Measurements from ENCODE around the gene ZBTB46.

Gene ZBTB46

GRCh38 chr20:63744158-63744557 lies 86.9 kb downstream of the ZBTB46 start:
- DNase-seq: no peak

DNA sequence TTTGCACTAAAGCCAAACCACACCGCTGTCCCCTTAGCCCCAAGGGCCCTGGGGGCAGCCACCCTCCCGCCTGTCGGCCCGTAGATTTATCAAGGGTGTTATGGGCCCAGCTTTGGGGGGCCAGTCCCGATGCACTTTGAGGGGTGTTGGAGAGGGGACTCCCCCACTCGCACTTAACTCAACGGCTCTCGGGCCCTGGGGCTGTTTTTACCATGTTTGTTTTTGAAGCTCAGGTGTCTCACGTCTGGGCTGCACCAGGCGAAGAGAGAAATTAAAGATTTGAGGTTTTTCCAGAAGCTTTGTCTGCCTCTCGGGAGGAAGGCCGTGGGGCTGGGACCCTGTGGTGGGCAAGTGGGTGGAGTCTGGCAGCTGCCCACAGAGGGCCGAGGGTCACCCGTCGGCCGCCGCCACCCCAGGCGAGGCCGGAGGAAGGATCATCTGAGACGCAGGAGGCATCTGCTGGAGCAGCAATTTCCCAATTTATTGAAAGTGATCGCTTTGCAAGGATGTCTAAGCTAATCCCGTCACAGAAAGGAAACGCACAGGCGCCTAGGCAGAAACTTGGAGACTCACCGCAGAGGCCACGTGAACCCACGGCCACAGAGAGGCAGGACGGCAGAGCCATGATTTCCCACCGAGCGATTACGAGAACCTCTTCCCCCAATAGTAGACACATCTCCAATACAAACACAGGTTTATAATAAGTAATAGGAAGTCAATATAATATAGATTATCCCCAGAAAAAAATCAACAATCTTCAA lies 87.7 kb downstream of the ZBTB46 start:
- no peak for DNase-seq

GRCh38 chr20:63742381-63743024 lies 88.6 kb downstream of the ZBTB46 start:
- DNase-seq: no peak

- no peak for DNase-seq
Measured at GRCh38 chr20:63741676-63742380, 89.2 kb downstream of the ZBTB46 start.

- DNase-seq: no peak
Measured at GRCh38 chr20:63741354-63741675, 89.7 kb downstream of the ZBTB46 start.

DNA sequence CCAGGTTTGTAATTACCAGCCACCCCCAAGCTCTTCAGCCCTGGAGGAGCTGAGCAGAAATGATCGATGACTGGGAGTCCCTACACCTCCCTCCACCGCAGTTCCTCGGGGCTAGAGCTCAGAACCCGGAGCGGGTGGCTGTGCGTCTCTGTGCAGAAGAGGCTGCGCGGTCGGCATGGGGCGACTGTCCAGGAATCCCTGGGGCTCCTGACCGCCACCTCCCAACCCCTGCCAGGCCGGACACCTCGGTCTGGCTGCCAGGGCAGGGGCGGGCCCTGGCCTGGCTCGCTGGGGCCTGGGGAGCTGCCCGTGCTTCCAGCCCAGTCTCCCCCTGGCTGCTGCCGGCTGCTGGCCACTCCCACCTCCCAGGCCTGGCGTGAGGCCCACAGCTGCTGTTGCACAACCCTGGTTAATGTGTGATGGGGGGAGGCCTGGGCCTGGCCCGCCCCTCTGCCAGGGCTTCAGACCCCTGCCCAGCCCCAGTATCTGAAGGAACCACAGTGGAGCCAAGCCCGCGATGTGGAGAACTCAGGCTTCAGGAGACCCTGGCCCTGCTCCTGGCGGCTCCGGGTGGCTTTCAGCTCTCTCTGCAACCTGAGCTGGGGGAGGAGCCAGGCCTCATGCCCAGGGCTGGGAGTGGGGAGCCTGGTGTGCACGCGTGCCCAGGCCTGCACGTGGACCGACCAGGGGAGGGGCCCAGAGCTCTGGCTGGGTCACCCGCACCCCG lies 90.3 kb downstream of the ZBTB46 start:
- DNase-seq: peak; percentile 88

DNA sequence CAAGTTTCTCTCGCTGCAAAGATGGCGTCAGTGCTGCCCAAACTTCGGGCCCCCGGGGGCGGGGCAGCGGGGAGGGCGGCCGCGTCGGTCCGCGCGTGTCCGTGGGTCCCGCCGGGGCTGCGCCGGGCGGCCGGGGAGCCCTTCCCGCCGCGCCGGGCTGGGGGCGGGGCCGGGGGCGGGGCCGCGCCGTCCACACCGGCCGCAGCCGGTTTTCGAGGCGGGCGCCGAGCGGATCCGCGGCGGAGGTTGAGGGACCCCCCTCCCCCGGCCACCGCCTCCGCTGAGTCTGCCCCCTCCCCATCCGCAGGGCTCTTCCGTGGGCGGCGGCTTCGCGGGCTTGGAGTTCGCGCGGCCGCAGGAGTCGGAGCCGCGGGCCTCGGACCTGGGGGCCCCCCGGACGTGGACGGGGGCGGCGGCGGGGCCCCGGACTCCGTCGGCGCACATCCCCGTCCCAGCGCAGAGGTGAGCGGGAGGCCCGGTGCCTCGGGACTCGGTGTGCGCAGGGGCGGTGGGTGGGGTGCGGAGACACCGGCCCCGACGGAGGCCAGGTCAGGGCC lies 90.9 kb downstream of the ZBTB46 start:
- peak; percentile 55 for DNase-seq

DNA sequence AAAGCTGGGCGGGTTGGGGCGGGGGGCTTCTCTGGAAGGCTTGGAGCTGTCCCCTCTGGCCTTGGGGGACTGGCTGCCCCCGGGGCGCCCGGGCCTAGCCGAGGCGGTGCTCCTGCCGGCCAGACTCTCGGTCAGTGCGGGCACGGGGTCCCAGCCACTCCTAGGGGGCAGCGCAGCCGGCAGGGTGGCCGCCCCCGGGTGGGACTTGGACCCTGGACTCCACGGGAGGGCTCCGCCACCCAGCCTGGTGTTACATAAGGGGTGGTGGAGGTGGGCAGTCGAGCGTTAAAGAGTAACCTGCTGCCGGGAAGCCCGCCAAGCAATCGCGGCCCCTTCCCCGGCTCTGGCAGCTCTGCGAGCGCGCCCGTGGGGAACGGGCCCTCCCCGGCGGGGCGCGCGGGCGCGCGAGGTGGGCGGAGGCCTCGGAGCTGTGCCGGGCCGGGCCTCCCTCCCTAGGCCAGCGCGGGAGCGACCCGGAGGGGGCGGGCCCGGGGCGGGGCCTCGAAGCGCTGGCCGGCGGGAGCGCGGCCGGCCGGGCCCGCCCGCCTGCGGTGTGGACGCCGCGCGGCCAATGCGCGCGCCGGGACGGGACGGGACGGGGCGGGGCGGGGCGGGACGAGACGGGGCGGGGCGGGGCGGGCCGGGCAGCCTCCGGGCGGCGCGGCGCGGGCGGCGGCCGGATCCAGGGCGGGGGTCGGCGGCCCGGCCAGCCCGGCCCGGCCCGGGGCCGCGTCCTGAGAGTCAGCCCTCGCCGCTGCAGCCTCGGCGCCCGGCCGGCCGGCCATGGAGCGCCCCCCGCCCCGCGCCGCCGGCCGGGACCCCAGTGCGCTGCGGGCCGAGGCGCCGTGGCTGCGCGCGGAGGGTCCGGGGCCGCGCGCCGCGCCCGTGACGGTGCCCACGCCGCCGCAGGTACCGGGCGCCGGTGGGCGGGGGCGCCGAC lies 91.7 kb downstream of the ZBTB46 start, which contains the start of gene SLC2A4RG:
TSS of gene SLC2A4RG (plus strand) at position 647 of the 940 bp plus-strand sequence. CDS start at position 784, 137 bp downstream.
- peak; percentile 84 for DNase-seq

DNA sequence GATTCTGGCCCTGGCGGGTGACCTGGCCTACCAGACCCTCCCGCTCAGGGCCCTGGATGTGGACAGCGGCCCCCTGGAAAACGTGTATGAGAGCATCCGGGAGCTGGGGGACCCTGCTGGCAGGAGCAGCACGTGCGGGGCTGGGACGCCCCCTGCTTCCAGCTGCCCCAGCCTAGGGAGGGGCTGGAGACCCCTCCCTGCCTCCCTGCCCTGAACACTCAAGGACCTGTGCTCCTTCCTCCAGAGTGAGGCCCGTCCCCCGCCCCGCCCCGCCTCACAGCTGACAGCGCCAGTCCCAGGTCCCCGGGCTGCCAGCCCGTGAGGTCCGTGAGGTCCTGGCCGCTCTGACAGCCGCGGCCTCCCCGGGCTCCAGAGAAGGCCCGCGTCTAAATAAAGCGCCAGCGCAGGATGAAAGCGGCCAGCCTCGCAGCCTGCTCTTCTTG lies 92.4 kb downstream of the ZBTB46 start:
- peak; percentile 58 for DNase-seq

GRCh38 chr20:63737945-63738686 lies 92.9 kb downstream of the ZBTB46 start:
- no peak for DNase-seq

DNA sequence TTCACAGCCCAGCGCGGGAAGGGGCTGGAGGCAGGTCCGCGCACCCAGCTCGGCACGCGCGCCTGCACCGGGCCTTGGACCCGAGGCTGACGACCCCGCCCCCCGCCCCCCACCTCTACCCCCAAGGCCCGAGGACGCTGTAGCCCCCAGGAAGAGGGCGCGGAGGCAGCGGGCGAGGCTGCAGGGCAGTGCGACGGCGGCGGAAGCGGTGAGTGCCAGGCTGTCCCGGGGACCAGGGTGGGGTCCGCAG lies 93.4 kb downstream of the ZBTB46 start:
- DNase-seq: no peak

DNA sequence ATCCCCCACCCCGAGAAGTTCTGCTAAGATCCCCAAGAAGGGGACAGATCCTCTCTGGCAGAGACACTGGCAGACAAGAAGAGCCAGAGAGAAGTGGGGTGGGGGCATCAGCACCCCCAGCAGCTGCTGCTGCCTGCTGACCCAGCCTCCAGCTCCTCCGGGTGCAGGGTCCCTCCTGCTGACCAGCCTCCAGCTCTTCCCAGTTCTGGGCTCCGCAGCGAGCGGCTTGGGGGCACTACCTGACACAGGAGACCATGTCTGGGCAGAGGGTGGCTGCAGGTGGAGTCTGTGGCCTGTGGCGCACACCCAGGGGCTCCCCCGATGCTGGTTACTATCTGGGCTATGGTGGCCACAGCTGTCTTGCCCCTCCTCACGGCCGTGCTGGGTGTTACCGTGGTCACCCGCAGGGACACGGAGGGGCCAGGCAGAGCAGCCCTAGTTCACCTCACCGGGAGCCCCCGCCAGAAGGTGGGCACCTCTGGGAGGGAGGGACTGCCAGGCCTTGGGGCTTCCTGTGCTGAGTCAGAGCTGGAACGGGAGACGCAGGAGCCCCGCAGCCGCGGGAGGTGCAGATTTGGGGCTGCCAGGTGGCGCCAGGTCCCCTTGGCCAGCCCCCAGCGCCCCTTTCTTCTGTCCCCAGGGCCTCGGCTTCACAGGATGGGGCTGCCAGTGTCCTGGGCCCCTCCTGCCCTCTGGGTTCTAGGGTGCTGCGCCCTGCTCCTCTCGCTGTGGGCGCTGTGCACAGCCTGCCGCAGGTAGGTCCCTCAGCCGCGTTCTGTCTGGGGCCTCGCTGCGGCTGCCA lies 94.0 kb downstream of the ZBTB46 start:
- DNase-seq: no peak

DNA sequence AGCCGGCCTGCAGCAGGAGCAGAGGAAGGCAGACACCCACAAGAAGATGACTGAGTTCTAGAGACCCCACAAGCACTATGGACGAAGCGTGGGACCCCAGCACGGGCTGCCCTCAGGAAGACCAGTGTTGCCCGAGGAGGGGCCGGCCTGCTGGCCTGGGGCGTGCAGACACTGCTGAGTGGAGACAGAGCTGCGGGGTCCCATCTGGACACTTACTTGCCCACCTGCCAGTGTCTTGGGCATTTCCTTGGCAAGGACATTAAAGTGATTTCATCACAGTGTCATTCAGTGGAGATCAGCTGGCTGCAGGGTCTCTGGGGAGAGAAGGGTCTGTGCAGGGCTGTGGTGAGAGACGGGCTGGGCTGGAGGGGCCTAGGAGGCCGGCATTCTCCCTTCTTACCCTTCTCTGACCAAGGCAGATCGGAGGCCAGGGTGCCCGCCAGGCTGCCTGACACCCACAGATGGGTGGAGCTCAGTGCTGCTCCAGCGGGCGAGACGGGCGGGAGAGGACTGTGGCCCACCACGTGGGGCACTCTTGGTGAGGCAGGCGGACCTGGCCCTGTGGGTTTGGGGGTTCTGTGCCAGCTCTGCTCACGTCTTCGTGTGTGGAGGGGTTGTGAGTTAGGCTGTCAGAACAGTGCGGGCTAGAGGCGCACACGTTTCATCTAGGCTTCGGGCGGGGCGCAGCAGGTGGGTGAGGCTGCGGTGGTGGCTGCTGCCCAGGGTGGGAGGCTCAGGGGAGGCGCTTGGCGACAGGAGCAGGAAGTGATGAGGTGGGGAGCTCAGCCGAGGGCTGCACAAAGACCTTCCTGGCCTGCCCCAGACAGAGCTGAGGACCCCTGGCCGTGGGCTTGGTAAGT lies 95.0 kb downstream of the ZBTB46 start, which contains the start of gene LIME1:
TSS of gene LIME1 (plus strand) at position 806 of the 860 bp plus-strand sequence. CDS start 886 bp downstream, outside the sequence.
- no peak for DNase-seq

DNA sequence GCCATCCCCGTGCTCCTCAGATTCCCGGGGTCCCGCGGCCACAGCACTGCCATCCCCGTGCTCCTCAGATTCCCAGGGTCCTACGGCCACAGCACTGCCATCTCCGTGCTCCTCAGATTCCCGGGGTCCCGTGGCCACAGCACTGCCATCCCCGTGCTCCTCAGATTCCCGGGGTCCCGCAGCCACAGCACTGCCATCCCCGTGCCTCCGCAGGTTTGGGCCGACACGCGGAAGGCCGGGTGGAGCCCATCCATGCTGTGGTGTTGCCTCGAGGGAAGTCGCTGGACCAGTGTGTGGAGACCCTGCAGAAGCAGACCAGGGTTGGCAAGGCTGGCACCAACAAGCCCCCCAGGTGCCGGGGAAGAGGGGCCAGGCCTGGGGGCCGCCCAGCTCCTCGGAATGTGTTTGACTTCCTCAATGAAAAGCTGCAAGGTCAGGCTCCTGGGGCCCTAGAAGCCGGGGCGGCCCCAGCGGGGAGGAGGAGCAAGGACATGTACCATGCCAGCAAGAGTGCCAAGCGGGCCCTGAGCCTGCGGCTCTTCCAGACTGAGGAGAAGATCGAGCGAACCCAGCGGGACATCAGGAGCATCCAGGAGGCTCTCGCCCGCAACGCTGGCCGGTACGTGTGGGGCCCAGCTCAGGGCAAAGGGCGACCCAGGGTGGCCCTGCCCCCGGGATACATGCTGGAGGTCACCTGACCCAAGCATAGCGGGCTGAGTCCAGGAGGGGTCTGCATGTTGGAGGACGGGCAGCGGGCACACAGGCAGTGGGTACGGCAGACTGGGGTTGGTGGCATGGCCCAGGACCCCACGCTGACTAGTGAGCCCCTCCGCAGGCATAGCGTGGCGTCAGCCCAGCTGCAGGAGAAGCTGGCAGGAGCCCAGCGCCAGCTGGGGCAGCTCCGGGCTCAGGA lies 95.9 kb downstream of the ZBTB46 start:
- no peak for DNase-seq

DNA sequence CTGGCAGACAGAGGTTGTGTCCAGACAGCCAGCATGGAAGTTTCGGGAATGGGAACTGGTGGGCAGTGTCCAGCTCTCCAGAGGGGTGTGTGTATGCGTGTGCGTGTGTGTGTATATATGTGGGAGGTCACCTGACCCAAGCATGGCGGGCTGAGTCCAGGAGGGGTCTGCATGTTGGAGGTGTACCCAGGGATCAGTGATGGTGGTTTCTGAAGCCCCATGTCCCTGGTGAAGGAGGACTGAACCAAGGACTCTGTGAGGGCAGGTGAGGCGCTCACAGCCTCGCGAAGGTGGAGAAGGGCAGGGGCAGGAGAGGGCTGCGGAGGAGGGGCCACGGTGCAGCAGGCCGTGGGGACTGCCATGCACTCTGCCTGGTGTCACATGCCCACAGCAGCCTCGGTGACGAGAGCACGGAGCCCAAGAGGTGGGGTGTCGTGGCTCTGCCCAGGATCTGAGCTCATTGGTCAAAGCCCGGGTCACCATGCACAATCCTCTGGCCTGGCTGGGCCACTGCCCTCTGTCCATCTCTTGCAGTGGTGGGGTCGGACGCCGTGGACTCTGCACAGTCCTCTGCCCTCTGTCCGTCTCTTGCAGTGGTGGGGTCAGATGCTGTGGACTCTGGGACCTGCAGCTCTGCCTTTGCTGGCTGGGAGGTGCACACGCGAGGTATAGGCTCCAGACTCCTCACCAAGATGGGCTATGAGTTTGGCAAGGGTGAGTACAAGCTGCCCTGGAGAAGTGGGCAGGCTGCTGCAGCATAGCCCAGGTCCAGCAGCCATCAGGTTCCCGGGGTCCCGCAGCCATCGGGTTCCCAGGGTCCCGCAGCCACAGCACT lies 96.7 kb downstream of the ZBTB46 start:
- no peak for DNase-seq

DNA sequence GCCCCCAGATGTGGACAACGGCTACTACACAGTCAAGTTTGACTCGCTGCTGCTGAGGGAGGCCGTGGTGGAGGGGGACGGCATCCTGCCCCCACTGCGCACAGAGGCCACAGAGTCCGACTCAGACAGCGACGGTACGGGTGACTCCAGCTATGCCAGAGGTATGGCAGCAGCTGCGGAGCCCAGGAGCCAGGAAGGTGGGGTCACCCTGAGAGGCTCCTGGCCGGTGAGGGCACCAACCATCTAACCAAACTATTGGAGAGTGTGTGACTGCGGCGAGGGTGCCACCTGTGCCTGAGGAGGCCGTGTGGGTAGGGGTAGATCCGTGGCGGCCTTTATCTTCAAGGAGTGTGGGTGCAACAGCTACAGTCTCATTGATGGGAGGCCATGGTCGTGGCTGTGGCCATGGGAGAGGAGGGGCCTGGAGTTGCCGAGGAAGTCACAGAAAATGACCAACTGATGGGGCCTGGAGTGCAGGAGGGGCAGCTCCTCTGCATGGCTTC lies 97.4 kb downstream of the ZBTB46 start:
- no peak for DNase-seq

DNA sequence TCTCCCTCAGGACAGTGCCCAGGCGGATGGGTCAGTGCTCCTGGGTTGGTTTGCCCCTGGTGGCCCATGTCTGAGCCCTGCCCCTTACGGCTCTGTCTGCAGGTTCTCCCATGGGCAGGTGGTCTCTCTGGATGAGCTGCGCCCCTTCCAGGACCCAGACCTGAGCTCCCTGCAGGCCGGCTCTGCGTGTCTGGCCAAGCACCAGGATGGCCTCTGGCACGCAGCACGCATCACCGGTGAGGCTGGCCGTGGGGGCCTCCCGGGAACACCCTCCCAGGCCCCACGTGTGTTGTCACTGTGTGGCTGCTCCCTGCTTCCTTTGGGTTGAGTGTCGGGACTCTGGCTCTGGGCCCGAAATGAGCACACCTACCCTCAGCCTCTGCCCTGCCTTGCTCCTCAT lies 97.9 kb downstream of the ZBTB46 start:
- no peak for DNase-seq
